Measurements from ENCODE around the gene SELENOK.
"Not testable (repeated sequence)": the region's sequence is repeated elsewhere in the genome, so short reads cannot be mapped to it uniquely, and the experiment has no call there.

SELENOK gene

GRCh38 chr3:53891497-53892285 lies at the start of gene SELENOK:
SELENOK (minus strand) TSS chr3:53891859.
- H3K27me3 ChIP-seq (ENCODE audit: control insufficient read depth in 2 of 2, insufficient read depth in 2 of 2, low read length in 2 of 2) = no peaks in the 10 kb centered on the region
- H3K4me1 ChIP-seq (ENCODE audit: control insufficient read depth in 2 of 2, insufficient read depth in 2 of 2, low read length in 2 of 2) = peaks cover 6 to 28% of the 10 kb centered on the region in 2 donors
- peak within 1 kb of the TSS; percentile 97 to 99 for H3K27ac ChIP-seq (ENCODE audit: low read depth in 2 of 2, low read length in 2 of 2)
- peaks cover 7 to 9% of the 10 kb centered on the region in 2 donors for H3K36me3 ChIP-seq (ENCODE audit: control insufficient read depth in 2 of 2, insufficient read depth in 2 of 2, low read length in 2 of 2)
- H3K9me3 ChIP-seq (ENCODE audit: control insufficient read depth in 2 of 2, low read length in 2 of 2) = no peaks in the 10 kb centered on the region
- H3K9ac ChIP-seq (ENCODE audit: low read depth in 1 of 2, low read length in 2 of 2) = peak within 1 kb of the TSS; percentile 95 to 98
- H3K4me3 ChIP-seq (ENCODE audit: low read length in 2 of 2) = peak within 1 kb of the TSS; percentile 88 to 97

DNA sequence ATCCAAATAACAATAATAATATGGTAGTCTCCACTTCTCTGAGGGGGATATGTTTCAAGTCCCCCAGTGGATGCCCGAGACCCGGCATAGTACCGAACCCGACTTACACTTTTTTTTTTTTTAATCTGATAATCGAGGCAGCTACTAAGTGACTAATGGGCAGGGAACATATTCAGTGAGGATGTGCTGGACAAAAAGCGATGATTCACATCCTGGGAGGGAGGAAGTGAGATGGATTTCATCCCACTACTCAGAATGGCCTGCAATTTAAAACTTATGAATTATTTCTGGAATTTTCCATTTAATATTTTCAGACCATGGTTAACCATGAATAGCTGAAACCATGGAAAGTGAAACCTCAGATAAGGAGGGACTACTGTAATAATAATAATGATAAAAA lies 49.5 kb upstream of the SELENOK start:
- Histone ChIP-seq H3K9me3 (ENCODE audit: control insufficient read depth in 2 of 2, low read length in 2 of 2) (peaks cover 0 to 4% of the 10 kb centered on the region in 2 donors), H3K27me3 (ENCODE audit: control insufficient read depth in 2 of 2, insufficient read depth in 2 of 2, low read length in 2 of 2) (peaks cover 2 to 4% of the 10 kb centered on the region in 2 donors), H3K4me1 (ENCODE audit: control insufficient read depth in 2 of 2, insufficient read depth in 2 of 2, low read length in 2 of 2) (no peaks in the 10 kb centered on the region), H3K27ac (ENCODE audit: low read depth in 2 of 2, low read length in 2 of 2) (no peak overlapping the region), H3K36me3 (ENCODE audit: control insufficient read depth in 2 of 2, insufficient read depth in 2 of 2, low read length in 2 of 2) (no peaks in the 10 kb centered on the region), H3K9ac (ENCODE audit: low read depth in 1 of 2, low read length in 2 of 2) (no peak overlapping the region), H3K4me3 (ENCODE audit: low read length in 2 of 2) (no peak overlapping the region)

DNA sequence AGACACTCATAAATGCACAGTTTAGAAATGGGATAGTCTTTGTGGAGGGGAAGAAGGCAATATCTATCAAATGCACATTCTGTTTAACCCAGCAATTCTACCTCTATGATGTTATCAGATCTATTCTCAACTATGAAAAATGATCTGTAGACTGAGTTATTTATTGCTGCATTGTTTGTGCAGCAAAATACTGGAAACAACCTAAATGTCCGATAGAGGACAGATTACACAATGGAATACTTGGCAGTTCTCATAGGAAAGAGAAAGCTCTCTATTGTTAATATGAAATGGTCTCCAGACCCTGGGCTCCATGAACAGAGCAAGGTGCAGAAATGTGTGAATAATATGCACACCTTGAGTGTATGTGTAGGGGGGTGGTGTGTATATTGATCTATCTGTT lies 49.0 kb upstream of the SELENOK start:
- no peak overlapping the region for H3K27ac ChIP-seq (ENCODE audit: low read depth in 2 of 2, low read length in 2 of 2)
- no peaks in the 10 kb centered on the region for H3K36me3 ChIP-seq (ENCODE audit: control insufficient read depth in 2 of 2, insufficient read depth in 2 of 2, low read length in 2 of 2)
- H3K27me3 ChIP-seq (ENCODE audit: control insufficient read depth in 2 of 2, insufficient read depth in 2 of 2, low read length in 2 of 2) = peaks cover 2 to 4% of the 10 kb centered on the region in 2 donors
- no peaks in the 10 kb centered on the region for H3K4me1 ChIP-seq (ENCODE audit: control insufficient read depth in 2 of 2, insufficient read depth in 2 of 2, low read length in 2 of 2)
- no peak overlapping the region for H3K9ac ChIP-seq (ENCODE audit: low read depth in 1 of 2, low read length in 2 of 2)
- no peaks in the 10 kb centered on the region for H3K9me3 ChIP-seq (ENCODE audit: control insufficient read depth in 2 of 2, low read length in 2 of 2)
- no peak overlapping the region for H3K4me3 ChIP-seq (ENCODE audit: low read length in 2 of 2)

DNA sequence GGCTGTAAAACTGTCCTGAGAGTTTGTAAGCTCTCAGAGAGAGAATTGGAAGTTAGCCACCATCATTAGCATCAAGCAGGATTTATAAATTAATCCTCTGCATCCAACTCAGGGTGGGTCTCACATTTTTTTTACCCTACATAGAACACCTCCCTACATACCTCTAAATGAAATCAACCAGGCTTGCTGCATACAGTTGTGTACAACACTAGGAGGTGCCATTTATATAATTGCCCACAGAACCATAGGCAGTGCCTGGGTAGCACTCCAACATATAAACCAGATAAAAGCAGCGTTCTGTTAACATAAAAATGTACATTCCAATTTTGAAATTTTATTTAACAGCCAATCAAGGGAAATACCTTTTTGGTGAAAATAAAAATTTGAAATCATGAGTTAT lies 48.2 kb upstream of the SELENOK start:
- Histone ChIP-seq H3K9ac (ENCODE audit: low read depth in 1 of 2, low read length in 2 of 2) (no peak overlapping the region), H3K4me3 (ENCODE audit: low read length in 2 of 2) (no peak overlapping the region), H3K9me3 (ENCODE audit: control insufficient read depth in 2 of 2, low read length in 2 of 2) (no peaks in the 10 kb centered on the region), H3K4me1 (ENCODE audit: control insufficient read depth in 2 of 2, insufficient read depth in 2 of 2, low read length in 2 of 2) (no peaks in the 10 kb centered on the region), H3K27ac (ENCODE audit: low read depth in 2 of 2, low read length in 2 of 2) (no peak overlapping the region), H3K36me3 (ENCODE audit: control insufficient read depth in 2 of 2, insufficient read depth in 2 of 2, low read length in 2 of 2) (no peaks in the 10 kb centered on the region), H3K27me3 (ENCODE audit: control insufficient read depth in 2 of 2, insufficient read depth in 2 of 2, low read length in 2 of 2) (peaks cover 2 to 4% of the 10 kb centered on the region in 2 donors)

DNA sequence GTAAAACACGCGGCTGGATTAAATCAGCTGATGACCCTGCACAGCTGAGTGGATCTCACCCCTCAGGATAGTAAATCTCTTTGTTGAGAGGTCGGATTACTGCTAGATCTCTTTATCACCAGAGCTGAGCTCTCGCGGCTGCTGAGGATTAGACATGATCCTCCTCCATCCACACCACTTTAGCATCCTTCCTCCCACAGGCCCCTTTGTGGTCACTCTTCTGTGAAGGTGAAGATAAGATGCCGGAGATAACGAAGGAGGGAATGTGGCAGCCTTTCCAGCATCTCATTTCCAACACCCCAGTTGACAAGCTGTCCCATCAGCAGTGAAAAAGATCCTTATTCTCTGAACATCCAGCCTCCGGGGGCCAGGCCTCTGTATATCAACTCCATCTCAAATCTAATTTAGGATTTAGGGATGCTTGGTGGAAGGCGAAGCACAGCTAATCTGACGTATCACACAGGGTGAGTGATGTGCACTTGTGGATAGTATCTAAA lies 47.5 kb upstream of the SELENOK start:
- Histone ChIP-seq H3K27ac (ENCODE audit: low read depth in 2 of 2, low read length in 2 of 2) (no peak overlapping the region), H3K9ac (ENCODE audit: low read depth in 1 of 2, low read length in 2 of 2) (no peak overlapping the region), H3K36me3 (ENCODE audit: control insufficient read depth in 2 of 2, insufficient read depth in 2 of 2, low read length in 2 of 2) (no peaks in the 10 kb centered on the region), H3K9me3 (ENCODE audit: control insufficient read depth in 2 of 2, low read length in 2 of 2) (no peaks in the 10 kb centered on the region), H3K27me3 (ENCODE audit: control insufficient read depth in 2 of 2, insufficient read depth in 2 of 2, low read length in 2 of 2) (peaks cover 2 to 4% of the 10 kb centered on the region in 2 donors), H3K4me3 (ENCODE audit: low read length in 2 of 2) (no peak overlapping the region), H3K4me1 (ENCODE audit: control insufficient read depth in 2 of 2, insufficient read depth in 2 of 2, low read length in 2 of 2) (no peaks in the 10 kb centered on the region)

DNA sequence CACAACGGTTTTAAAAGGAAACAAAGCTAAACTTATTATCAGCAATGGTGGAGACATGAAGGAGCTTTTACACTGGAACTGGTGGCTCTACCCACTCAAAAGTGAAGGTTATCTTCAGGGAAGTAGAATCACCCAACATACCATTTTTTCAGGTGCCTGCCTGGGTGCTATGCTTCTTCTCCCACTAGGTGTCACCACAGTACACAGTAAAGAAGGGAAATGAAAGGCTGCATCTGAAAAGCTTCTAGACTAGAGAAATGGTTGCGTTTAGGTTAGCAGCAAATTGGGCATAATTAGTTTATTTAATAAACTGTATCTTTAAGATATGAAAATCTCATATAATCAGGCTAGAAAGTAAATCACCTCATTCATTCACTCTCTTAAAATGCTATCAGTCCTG lies 47.0 kb upstream of the SELENOK start:
- Histone ChIP-seq H3K9me3 (ENCODE audit: control insufficient read depth in 2 of 2, low read length in 2 of 2) (no peaks in the 10 kb centered on the region), H3K27ac (ENCODE audit: low read depth in 2 of 2, low read length in 2 of 2) (no peak overlapping the region), H3K4me3 (ENCODE audit: low read length in 2 of 2) (no peak overlapping the region), H3K9ac (ENCODE audit: low read depth in 1 of 2, low read length in 2 of 2) (no peak overlapping the region), H3K36me3 (ENCODE audit: control insufficient read depth in 2 of 2, insufficient read depth in 2 of 2, low read length in 2 of 2) (no peaks in the 10 kb centered on the region), H3K4me1 (ENCODE audit: control insufficient read depth in 2 of 2, insufficient read depth in 2 of 2, low read length in 2 of 2) (no peaks in the 10 kb centered on the region), H3K27me3 (ENCODE audit: control insufficient read depth in 2 of 2, insufficient read depth in 2 of 2, low read length in 2 of 2) (peaks cover 2 to 4% of the 10 kb centered on the region in 2 donors)

- no peaks in the 10 kb centered on the region for H3K36me3 ChIP-seq (ENCODE audit: control insufficient read depth in 2 of 2, insufficient read depth in 2 of 2, low read length in 2 of 2)
- H3K9ac ChIP-seq (ENCODE audit: low read depth in 1 of 2, low read length in 2 of 2) = no peak overlapping the region
- H3K4me1 ChIP-seq (ENCODE audit: control insufficient read depth in 2 of 2, insufficient read depth in 2 of 2, low read length in 2 of 2) = no peaks in the 10 kb centered on the region
- no peak overlapping the region for H3K4me3 ChIP-seq (ENCODE audit: low read length in 2 of 2)
- no peak overlapping the region for H3K27ac ChIP-seq (ENCODE audit: low read depth in 2 of 2, low read length in 2 of 2)
- no peaks in the 10 kb centered on the region for H3K9me3 ChIP-seq (ENCODE audit: control insufficient read depth in 2 of 2, low read length in 2 of 2)
- H3K27me3 ChIP-seq (ENCODE audit: control insufficient read depth in 2 of 2, insufficient read depth in 2 of 2, low read length in 2 of 2) = peaks cover 0 to 2% of the 10 kb centered on the region in 2 donors
Measured at GRCh38 chr3:53936347-53936746, 44.7 kb upstream of the SELENOK start.

DNA sequence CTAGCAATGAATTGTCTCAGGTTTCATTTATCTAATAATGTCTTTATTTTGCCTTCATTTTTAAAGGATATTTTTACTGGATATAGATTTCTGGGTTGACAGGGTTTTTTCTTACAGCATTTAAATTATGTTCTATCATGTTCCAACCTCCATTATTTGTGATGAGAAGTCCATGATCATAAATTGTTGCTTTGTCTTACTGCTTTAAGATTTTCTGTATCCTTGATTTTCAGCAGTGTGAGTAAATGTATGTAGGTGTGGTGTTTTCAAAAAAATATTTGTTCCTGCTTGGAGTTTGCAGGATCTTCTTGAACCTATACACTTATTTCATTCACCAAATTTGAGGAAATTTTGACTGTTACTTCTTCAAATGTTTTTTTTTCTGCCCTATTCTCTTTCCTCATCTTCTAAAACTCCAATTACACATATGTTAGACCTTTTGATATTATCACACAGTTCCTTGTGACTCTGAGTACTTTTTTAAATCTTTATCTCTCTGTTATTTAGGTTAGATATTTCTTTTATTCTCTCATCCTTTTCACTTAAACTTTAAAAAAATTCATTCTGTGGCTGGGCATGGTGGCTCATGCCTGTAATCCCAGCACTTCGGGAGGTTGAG lies 43.7 kb upstream of the SELENOK start:
- peaks cover 0 to 2% of the 10 kb centered on the region in 2 donors for H3K27me3 ChIP-seq (ENCODE audit: control insufficient read depth in 2 of 2, insufficient read depth in 2 of 2, low read length in 2 of 2)
- no peak overlapping the region for H3K27ac ChIP-seq (ENCODE audit: low read depth in 2 of 2, low read length in 2 of 2)
- no peak overlapping the region for H3K4me3 ChIP-seq (ENCODE audit: low read length in 2 of 2)
- no peaks in the 10 kb centered on the region for H3K4me1 ChIP-seq (ENCODE audit: control insufficient read depth in 2 of 2, insufficient read depth in 2 of 2, low read length in 2 of 2)
- H3K9ac ChIP-seq (ENCODE audit: low read depth in 1 of 2, low read length in 2 of 2) = no peak overlapping the region
- H3K36me3 ChIP-seq (ENCODE audit: control insufficient read depth in 2 of 2, insufficient read depth in 2 of 2, low read length in 2 of 2) = no peaks in the 10 kb centered on the region
- H3K9me3 ChIP-seq (ENCODE audit: control insufficient read depth in 2 of 2, low read length in 2 of 2) = no peaks in the 10 kb centered on the region

- H3K9me3 ChIP-seq (ENCODE audit: control insufficient read depth in 2 of 2, low read length in 2 of 2); H3K36me3 ChIP-seq (ENCODE audit: control insufficient read depth in 2 of 2, insufficient read depth in 2 of 2, low read length in 2 of 2); H3K27me3 ChIP-seq (ENCODE audit: control insufficient read depth in 2 of 2, insufficient read depth in 2 of 2, low read length in 2 of 2); H3K9ac ChIP-seq (ENCODE audit: low read depth in 1 of 2, low read length in 2 of 2); H3K27ac ChIP-seq (ENCODE audit: low read depth in 2 of 2, low read length in 2 of 2); H3K4me1 ChIP-seq (ENCODE audit: control insufficient read depth in 2 of 2, insufficient read depth in 2 of 2, low read length in 2 of 2): not testable (repeated sequence)
- H3K4me3 ChIP-seq (ENCODE audit: low read length in 2 of 2) = peak overlapping the region in 1 of 2 donors; percentile 22
Measured at GRCh38 chr3:53927208-53927872, 35.7 kb upstream of the SELENOK start.

DNA sequence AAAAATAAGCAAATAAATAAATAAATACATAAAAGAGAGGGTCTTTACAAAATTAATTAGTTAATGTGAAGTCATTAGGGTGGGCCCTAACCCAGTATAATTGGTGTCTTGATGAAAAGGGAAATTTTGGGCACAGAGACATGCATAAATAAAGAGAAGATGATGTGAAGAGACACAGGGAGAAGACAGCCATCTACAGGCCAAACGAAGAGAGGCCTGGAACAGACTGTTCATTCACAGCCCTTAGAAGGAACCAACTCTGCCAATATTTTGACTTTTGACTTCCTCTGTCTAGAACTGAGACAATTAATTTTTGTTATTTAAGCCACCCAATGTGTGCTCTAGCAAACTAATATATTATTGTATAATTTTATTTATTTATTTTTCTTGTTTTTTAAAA lies 29.6 kb upstream of the SELENOK start:
- no peak overlapping the region for H3K27ac ChIP-seq (ENCODE audit: low read depth in 2 of 2, low read length in 2 of 2)
- H3K36me3 ChIP-seq (ENCODE audit: control insufficient read depth in 2 of 2, insufficient read depth in 2 of 2, low read length in 2 of 2) = no peaks in the 10 kb centered on the region
- no peaks in the 10 kb centered on the region for H3K27me3 ChIP-seq (ENCODE audit: control insufficient read depth in 2 of 2, insufficient read depth in 2 of 2, low read length in 2 of 2)
- H3K9ac ChIP-seq (ENCODE audit: low read depth in 1 of 2, low read length in 2 of 2) = no peak overlapping the region
- H3K9me3 ChIP-seq (ENCODE audit: control insufficient read depth in 2 of 2, low read length in 2 of 2) = no peaks in the 10 kb centered on the region
- H3K4me3 ChIP-seq (ENCODE audit: low read length in 2 of 2) = no peak overlapping the region
- no peaks in the 10 kb centered on the region for H3K4me1 ChIP-seq (ENCODE audit: control insufficient read depth in 2 of 2, insufficient read depth in 2 of 2, low read length in 2 of 2)
